ENCODE results near the gene PDLIM3.
"Not testable (repeated sequence)": the region's sequence is repeated elsewhere in the genome, so short reads cannot be mapped to it uniquely, and the experiment has no call there.

The PDLIM3 gene

DNA sequence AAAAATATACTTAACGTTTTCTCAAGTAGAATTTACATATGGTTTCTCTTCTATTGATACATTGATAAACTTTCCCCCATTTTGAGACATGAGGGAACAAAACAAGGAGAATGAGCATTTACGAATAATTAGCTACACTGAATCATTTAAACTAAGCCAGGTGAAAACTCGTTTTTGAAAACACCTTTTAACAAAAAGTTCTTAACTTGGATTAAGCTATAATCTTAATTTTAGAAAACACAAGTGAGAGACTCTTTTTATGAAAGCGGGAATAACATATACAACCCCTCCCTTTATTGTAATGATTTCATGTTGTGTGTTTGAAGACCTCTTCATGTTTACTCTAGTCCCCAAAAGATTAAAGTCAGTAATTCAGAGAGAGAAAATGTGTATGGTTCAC lies 20.1 kb downstream of the PDLIM3 start:
- DNase-seq = no peak

DNA sequence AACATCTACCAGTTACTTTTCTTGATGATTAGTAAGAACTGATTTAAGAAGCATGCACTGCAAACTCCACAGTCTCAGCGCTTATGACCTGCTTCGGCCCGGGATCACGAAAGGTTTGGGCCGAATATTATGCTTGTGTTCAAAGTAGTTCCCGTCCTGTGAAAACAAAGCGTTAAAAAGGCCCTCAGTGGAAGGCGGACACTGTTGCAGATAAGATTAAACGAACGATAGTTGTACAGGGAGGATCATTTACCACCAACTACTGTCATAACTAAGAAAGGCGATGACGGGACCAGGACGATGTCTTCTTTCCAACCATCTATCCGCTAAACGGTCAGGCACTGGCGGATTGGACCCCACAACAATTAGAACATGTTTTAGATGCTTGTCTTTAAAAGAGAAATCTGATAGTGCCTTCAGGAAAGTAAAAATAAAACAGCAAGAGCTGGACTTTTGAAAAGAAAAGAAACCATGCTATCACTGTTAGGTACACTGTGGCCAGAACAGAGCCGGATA lies 21.1 kb downstream of the PDLIM3 start:
- DNase-seq = no peak

DNA sequence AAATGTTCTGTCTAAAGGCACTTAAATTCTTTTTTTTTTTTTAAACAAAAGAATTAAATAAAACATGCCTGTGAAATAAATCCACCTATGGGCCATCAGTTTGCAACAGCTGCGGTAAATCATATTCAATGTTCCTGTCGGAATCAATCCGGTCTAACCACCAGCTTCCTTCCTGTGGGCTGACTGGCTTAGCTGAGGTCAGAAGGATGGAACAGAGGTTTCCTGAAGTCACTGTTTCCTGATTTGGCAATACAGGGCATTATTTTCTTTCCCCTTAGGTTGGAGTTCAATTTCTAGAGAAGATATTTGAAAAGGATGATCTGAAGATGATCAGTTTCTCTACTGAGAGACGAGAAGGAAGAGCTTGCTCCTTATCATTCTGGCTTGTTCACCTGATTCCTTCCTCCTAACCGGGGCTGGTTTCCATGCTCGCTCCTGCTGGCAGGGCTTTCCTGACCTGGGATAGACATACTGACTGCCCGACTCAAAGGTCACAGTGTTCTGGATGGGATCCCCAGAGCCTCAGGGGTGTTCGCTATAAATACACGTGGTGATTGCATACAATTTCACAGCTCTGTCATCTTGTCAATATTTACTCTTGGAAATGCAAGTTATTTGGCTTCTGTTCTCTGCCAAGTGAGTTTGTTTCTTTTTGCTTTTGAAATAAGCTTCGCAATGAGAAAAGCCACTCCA lies 21.7 kb downstream of the PDLIM3 start:
- no peak for DNase-seq

DNA sequence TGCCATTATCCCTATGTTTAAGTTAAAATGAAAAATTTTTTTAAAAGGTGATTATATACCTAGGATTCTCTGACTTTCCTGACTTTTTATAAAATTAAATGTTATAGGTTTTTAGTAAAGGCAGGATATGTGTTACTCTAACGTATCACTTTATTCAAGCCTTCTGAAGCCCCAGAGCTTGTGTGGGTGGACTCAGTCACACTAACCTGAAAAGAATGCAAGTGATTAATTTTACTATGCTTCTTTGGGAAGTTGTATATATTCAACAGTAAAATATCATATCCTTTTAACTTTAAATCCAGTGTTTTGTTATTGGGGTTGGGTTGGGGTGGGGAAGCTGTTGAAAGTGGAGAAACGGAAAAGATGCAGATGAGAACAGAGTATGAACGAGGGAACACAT lies 22.8 kb downstream of the PDLIM3 start:
- DNase-seq = no peak

DNA sequence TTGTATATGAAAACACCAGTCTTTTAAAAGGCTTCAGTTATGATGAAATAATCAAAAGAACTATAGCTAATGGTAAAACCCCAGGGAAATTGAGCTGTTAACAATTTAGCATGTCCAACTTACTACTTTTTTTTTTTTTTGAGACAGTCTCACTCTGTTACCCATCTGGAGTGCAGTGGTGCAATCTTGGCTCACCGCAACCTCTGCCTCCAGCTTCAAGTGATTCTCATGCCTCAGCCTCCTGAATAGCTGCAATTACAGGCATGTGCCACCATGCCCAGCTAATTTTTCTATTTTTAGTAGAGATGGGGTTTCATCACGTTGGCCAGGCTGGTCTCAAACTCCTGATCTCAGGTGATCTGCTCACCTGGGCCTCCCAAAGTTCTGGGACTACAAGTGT lies 24.1 kb downstream of the PDLIM3 start:
- not testable (repeated sequence) for DNase-seq

DNA sequence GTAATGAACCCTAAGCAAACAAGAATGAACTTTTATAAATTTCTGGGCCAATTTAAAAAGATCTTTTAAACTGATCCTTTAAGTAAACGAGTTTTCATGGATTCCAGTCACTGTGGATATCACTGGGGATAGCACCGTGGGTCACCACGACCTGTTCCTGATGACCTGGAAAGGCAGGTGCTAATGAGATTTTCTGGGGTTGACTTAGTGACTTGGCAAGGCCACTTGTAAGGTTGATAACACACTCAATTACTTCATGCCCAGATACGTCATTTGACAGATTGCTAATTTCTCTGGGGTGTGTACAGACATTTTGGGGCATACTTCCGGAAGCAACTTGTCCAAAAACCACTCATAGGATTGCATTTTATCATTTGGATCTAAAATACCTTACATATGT lies 24.5 kb downstream of the PDLIM3 start:
- no peak for DNase-seq

DNA sequence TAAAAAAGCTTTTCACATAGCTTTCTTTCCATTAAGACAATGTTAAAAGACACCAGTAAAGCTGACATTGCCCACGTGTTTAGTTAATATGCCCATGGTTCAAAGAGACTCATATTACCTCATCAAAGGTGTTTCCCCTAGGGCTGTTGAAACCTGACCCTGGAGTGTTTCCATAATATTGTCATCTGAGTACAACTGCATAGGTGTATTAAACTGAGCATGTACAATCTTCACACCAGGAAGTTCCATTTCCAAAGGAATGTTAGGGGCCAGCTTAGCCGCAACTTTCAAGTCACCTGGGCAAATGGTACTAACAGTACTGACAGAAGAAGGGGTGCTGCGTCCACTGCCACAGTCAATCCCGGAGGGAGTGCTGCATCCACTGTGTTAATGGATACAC lies 27.1 kb downstream of the PDLIM3 start:
- peak; percentile 1 for DNase-seq

DNA sequence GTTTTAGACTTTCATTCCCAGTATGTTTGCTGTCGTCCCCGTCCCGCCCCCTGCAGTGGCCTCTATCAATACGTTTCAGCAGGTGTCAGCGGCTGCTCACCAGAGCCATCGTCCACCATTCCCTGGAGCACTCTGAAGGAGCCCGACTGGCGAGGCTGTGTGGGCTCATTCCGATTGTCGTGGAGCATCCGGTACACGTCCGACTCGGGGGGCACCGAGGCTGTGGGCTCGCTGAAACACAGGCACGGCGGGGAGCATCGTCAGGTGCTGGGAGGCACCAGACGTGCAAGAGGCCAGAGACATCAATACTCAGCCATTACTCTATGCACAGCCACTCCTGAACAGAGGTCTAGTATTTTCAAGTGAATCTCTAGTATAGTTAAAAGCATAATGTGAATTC lies 28.9 kb downstream of the PDLIM3 start:
- no peak for DNase-seq

DNA sequence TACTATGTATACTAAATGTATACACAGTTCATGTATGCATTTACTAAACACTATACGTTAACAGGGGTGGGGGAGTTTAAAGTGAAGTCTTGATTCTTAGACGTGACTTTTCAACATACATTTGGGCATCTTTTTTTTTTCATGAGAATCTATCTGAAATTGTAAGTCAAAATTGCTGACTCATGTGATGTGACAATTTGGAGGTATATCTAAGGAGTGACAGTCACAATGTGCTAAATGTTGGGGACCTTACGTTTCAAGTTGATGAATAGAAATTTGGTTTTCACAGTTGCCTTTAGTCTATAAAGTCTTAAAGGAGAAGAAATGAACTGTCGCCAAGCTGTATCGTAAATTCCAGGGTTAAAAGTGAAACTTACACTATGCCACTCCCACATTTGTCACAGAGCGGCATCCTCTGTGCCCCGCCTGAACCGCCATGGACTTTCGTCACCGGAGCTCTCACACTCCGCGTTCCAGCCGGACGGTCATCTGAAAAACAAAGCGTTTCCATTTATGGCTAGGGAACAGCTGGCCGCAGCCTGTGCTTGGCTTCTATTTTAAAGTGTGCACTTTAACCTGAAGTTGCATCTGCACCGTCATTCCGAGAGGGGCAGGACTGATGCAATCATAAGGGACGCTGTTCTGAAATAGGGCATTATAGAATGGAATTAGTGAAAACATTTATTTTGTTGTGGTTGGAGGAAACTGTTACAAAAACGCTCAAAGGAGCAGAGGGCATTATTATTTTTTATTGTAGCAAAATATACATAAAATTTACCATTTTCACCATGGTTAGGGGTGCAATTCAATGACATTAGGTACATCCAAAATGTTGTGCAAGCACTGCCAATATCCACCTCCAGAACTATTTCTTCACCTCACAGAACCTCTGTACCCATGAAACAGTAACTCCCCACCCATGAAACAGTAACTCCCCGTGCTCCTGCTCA lies 30.9 kb downstream of the PDLIM3 start:
- DNase-seq = no peak

DNA sequence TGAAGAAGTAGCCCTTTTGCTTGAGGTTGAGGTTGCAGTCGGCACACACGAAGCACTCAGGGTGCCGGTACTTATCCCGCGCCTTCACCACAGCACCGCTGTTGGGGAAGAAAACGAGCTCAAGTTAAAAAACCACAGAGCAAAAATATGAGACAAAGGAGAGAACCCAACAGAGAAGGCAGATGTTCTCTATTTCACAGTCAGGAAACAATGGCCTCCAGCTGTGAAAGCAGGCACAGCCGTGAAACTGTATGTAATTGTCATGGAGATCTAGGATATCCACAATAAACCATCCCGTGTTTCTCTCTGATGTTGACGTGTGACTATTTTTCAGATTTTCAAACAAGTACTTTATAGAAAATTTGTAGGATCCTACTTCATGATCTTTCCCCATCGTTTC lies 32.9 kb downstream of the PDLIM3 start:
- no peak for DNase-seq

DNA sequence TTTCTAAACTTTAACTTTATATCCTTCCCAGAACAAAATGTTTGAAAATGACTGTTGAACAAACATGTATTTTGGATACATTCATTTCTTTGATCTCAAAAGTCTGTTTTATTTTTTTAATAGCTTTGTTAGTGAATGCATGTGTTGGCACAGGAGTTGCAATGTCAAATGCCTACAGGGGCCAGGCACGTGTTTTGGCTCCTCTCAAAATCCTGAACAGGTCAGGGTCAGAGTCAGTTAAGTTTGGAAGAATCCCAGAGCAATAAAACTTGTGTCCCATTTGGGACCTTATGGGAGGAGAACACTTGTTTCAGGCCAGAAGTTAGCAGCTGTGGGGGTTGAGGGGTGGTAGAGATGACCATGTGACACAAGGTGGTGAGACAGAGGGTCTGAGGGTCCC lies 34.7 kb downstream of the PDLIM3 start:
- no peak for DNase-seq

DNA sequence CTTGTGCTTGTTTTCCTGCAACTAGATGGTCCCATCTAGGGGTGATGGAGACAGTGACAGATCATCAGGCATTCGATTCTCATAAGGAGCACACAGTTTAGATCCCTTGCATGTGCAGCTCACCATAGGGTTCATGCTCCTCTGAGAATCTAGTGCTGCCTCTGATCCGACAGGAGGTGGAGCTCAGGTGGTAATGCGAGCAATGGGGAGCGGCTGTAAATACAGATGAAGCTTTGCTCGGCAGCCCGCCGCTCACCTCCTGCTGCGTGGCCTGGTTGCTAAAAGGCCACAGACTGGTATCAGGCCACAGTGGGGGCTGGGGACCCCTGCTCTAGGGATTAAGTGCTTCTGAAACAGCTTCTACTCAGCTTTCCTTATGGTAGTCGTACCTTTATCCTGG lies 35.3 kb downstream of the PDLIM3 start:
- no peak for DNase-seq

DNA sequence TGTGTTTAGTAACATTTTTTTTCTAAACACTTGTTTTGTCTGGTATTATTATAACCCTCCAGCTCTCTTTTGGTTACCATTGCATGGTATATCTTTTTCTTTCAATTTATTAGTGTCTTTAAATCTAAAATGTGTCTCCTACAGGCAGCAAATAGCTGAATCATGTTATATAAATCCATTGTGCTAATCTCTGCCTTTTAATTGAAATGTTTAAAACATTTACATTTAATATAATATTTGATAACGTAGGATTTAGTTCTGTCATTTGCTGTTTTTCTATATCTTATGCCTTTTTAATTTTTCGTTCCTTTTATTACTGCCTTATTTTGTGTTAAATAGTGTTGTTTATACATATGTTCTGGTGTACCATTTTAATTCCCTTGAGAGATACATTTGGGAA lies 46.7 kb downstream of the PDLIM3 start:
- DNase-seq = no peak

DNA sequence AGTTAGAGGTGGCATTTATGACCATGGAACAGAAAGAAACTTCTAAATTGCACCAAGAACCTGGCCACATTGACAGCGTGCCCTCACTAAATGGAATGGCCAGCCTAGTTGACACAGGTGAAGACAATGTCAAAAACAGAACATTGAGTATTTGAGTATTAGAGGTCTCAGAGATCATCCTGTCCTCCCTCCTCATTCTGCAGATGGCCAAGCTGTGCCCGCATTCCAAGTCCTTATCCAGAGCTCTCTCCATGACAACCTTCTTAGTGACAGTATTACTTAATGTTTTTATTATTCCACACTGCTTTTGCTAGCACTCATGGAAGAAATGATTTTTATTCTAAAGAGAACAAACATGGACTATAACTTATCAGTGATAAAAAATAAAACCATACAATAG lies 53.9 kb downstream of the PDLIM3 start:
- no peak for DNase-seq

DNA sequence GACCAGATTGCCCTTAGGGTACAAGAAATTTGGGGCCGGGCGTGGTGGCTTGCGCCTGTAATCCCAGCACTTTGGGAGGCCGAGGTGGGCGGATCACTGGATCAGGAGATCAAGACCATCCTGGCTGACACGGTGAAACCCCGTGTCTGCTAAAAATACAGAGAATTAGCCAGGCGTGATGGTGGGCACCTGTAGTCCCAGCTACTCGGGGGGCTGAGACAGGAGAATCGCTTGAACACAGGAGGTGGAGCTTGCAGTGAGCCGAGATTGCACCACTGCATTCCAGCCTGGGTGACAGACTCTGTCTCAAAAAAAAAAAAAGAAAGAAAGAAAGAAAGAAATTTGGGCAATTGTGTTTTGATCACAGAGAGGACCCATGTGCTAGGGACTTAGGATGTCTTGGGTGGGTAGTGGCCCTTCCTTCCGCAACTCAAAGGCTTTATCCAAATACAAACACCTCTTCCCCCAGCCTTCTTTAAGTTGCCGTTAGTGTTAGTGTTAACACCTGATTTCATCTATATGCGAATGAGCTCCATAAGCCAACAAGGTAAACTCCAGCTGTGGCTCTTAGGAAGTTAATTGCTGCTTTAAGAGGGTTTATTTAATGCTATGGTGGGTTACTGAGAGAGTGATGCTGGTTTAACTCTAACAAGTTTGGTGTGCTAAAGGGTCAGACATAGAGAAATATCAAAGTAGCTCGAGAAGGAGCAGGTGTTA lies 55.1 kb downstream of the PDLIM3 start:
- no peak for DNase-seq

DNA sequence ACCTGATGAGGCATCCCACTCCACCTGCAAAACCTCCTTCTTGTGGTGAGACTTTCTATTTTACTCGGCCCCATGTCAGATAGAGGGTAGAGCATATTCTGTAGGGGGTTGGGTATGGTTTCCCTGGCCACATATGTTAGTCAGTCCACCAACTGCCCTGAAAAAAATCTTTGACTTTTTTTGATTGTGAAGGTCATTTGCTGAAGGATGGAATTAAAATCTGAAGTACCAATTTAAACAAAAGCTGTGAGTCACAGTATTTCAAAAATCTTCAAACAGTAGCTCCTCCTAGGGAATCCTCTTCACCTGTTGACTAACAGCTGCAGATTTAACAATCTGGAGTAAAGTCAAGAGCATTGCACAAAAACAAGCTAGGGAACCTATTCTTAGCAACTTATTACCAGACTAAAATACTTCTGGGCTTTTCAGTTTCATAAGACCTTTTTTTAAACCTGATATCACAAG lies 55.8 kb downstream of the PDLIM3 start:
- DNase-seq = no peak

DNA sequence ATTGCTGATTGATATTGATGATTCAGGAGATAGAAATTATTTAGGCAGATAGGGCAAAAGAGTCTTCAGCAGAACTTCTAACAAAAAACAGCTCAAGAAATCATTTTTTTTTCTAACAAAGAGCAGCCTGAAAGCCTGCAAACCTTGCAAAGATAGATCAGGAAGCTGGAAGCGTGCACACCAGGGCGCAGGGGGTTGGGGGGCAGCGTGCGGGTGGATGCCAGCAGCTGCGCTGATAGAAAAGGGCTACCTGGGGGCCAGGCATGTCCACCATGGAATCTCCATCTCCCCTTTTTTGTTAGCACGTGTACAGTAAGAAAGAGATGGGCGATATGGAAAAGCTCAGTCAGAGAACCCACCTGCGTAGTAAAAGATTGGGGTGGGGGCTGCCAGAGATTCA lies 62.1 kb downstream of the PDLIM3 start:
- no peak for DNase-seq

DNA sequence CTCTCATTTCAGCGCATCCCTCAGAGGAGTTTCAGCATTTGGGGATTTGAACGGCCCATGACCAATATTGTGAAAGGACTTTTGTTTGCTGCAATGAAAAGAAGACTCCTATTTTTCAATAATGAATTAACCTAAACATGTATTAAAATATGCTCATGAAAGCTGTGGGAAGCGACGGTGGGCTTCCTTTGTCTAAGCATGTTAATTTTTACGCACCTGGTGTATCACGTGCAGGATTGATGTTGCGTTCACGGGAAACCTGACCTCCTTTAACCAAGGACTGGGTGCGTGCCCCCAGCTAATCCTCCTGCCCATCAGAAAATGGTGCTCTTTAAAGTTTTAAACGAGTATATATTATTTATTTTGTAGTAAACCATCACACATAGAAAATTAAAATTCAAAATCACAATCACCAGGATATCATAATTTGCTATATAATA lies 63.2 kb downstream of the PDLIM3 start:
- no peak for DNase-seq

DNA sequence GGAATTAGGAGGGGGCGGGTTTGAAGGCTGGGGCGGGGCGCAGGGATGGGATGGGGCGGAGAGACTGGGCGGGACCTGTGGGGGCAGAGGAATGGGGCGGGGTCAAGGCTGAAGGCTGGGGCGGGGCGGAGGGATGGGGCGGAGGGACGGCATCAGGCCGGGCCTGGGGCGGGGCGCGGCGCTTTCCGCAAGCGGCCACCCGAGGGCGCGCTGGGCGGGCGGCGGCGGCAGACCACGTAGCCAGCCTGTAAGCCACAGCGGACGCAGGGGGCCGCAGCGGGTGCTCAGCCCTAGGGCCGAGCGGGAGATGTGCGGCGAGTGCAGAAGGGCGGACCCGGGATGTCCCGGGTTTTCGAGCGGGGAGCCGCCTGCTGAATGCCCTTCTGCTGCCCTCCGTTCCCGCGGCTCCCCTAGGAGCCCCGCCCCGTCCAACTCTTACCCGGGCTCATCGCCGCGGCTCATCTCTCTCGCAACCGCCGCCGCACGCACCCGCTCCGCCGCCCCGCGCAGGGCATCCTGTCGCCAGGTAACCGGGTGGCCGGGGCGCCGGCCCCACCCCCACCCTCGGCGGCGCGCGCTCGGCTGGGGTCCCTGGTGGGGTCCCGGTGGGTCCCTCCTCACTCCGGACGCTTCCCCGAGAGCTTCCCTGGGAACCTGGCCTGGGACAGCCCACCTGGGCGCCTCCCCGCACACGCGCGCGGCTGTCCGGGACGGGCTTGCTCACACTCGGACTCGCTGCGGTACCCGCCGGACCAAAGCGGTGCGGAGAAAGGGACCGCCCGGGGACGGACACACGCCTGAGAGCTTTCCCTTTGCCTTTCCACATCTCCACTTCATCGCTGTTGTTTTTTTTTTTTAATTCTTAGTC lies 63.8 kb downstream of the PDLIM3 start, which contains the start of gene CCDC110:
CCDC110 (minus strand) TSS at position 499 of the 868 bp plus-strand sequence; CDS start at position 449, 50 bp downstream.
- peak; percentile 31 for DNase-seq

DNA sequence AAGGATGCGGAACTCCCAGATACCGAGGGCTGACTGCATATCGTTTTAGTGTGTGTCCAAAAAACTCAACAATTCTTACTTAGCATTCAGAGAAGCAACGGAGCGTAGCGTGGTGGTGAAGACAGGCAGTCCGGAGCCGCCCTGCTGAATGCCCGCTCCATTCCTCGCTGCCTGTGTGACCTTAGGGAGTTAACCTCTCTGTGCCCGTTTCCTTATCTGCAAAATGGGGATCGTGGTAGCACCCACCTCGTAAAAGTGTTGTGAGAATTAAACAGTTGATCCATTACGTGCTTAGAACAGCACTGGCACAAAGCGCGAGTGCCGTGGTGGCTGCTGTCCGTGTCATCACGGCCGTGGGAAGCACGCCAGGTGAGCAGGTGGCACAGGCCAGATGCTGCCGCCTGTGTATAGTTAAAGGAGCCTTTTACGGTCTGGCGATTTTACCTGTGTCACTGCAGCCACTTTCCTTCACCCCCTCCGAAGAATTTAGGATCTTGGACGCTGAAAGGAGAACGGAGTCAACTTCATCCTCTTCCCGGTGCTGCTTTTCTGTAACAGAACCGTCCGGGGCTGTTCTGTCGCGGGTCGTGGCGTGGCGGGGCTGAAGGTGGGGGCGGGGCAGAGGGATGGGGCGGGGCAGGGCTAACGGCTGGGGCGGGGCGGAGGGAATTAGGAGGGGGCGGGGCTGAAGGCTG lies 64.7 kb downstream of the PDLIM3 start:
- DNase-seq = no peak

DNA sequence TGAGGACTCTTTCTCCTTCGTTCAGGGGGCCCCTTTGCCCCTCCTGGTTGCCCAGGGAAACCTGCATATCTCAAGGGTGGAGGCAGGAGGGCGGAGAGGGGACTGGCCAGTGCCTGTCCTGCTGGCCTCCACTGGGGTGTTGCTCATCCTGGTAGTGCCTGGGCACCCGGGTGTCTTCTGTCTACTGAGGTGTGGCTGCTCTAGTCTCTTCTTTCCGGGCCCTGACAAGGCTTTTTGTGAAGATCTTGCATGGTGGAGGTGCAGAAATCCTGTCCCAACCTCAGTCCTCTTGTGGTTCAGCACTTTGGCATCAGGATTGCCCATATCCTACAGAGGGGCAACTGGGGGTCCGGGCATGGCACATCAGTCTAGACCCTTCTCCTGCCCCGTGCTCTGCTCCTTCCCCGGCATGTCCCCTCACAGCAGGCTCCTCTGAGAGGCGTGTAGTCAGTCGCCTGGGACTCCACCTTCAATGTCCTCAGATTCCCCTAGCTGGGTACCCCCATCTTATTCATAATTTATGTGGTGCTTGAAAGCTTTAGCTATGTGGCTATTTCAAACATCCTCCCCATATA lies 65.6 kb downstream of the PDLIM3 start:
- no peak for DNase-seq
